GM12878 (cell line): ENCODE measurements around the gene NXPE2.

Experiments used
- CTCF ChIP-seq, 3 experiments: IDR thresholded peaks in 2 of 3; conservative IDR thresholded peaks in 1 of 3; 2 replicates each; pipeline ENCODE4 v1.5.1; 2011; ENCODE audit warnings: low read depth in 3 of 3, low read length in 3 of 3, mild to moderate bottlenecking in 3 of 3, control low read depth in 2 of 3, moderate library complexity in 2 of 3, inconsistent platforms in 1 of 3, mixed read lengths in 1 of 3; ENCODE audit not compliant: control insufficient read depth in 2 of 3, insufficient read depth in 1 of 3; ENCODE audit errors: extremely low read depth in 1 of 3
- EGR1 ChIP-seq, 2 experiments: IDR thresholded peaks; 1 replicate in 1 of 2; 2 replicates in 1 of 2; pipeline ENCODE4 v1.6.1; 2011 to 2012; ENCODE audit warnings: low read depth in 2 of 2, low read length in 2 of 2, borderline replicate concordance in 1 of 2, mild to moderate bottlenecking in 1 of 2, moderate library complexity in 1 of 2
- EP300 ChIP-seq, 2 experiments: fragments of 150-350 bp in 1 of 2; IDR thresholded peaks; 2 replicates each; pipeline ENCODE4 v1.6.1; 2011 to 2012; ENCODE audit warnings: low read depth in 2 of 2, low read length in 2 of 2, borderline replicate concordance in 1 of 2, improper control_type of control experiment in 1 of 2, inconsistent platforms in 1 of 2; ENCODE audit not compliant: control insufficient read depth in 1 of 2
- JUND ChIP-seq: IDR thresholded peaks from 2 replicates; pipeline ENCODE4 v1.6.1; 2012; ENCODE audit warnings: low read depth, mild to moderate bottlenecking, low read length, improper control_type of control experiment, moderate library complexity
- MAX ChIP-seq: IDR thresholded peaks from 2 replicates; pipeline ENCODE4 v1.6.1; 2012; ENCODE audit warnings: low read depth, low read length, improper control_type of control experiment
- POLR2AphosphoS5 ChIP-seq: IDR thresholded peaks from 2 replicates; pipeline ENCODE4 v1.6.1; 2011; ENCODE audit warnings: mild to moderate bottlenecking, low read length, inconsistent platforms
- RAD21 ChIP-seq: IDR thresholded peaks from 2 replicates; pipeline ENCODE4 v1.6.1; 2011; ENCODE audit warnings: mild to moderate bottlenecking, low read depth, low read length, moderate library complexity; ENCODE audit not compliant: insufficient read depth
- SRF ChIP-seq, 2 experiments: IDR thresholded peaks; 2 replicates each; pipeline ENCODE4 v1.6.1; 2011; ENCODE audit warnings: low read depth in 2 of 2, low read length in 2 of 2, mild to moderate bottlenecking in 1 of 2, moderate library complexity in 1 of 2
- SUPT20H ChIP-seq: IDR thresholded peaks from 2 replicates; pipeline ENCODE4 v1.6.1; 2011; ENCODE audit warnings: low read depth, mild to moderate bottlenecking, low read length, moderate library complexity, borderline replicate concordance; ENCODE audit not compliant: control insufficient read depth
- ZBTB40 ChIP-seq: fragments of 450-650 bp; IDR thresholded peaks from 2 replicates; pipeline ENCODE4 v1.6.1; 2016; ENCODE audit warnings: mild to moderate bottlenecking, moderate library complexity, borderline replicate concordance
- ZSCAN29 ChIP-seq: fragments of 450-650 bp; IDR thresholded peaks from 2 replicates; pipeline ENCODE4 v1.6.1; 2017; ENCODE audit warnings: mild to moderate bottlenecking, moderate library complexity

- TF ChIP-seq JUND (no peak), CTCF (IDR thresholded peaks at IDR 0.05 in 2 of 3, conservative IDR thresholded peaks at IDR 0.05 in 1 of 3; ENCODE audit: control insufficient read depth in 2 of 3, extremely low read depth in 1 of 3, insufficient read depth in 1 of 3, low read depth in 3 of 3, low read length in 3 of 3) (no peak), ZSCAN29 (no peak), EP300 (IDR thresholded peaks at IDR 0.05; ENCODE audit: borderline replicate concordance in 1 of 2, control insufficient read depth in 1 of 2, low read depth in 2 of 2, low read length in 2 of 2) (no peak), SRF (IDR thresholded peaks at IDR 0.05; ENCODE audit: low read depth in 2 of 2, low read length in 2 of 2) (no peak), POLR2AphosphoS5 (no peak), EGR1 (IDR thresholded peaks at IDR 0.05; ENCODE audit: borderline replicate concordance in 1 of 2, low read depth in 2 of 2, low read length in 2 of 2) (no peak), RAD21 (no peak), SUPT20H (no peak), ZBTB40 (no peak), MAX (no peak)
These were observed 10.2 kb upstream of the NXPE2 start for GRCh38 chr11:114668109-114668508.
